ENCODE results near the gene RTEL1.
"Not testable (repeated sequence)": the region's sequence is repeated elsewhere in the genome, so short reads cannot be mapped to it uniquely, and the experiment has no call there.

RTEL1 gene

GRCh38 chr20:63648190-63648589 is 9.9 kb upstream of the RTEL1 start:
- Histone ChIP-seq H3K9me2 (replicated peaks; ENCODE audit: insufficient read depth, low read length) (no peaks in the 10 kb centered on the region), H3K9me3 (replicated peaks; ENCODE audit: insufficient read depth, low read length) (no peaks in the 10 kb centered on the region), H3K27ac (ENCODE audit: low read length) (no peak overlapping the region), H3K36me3 (replicated peaks; ENCODE audit: insufficient read depth, low read length) (no peaks in the 10 kb centered on the region), H4K20me1 (ENCODE audit: insufficient read depth, low read length) (no peaks in the 10 kb centered on the region), H3F3A (ENCODE audit: insufficient read depth, low read length) (no peaks in the 10 kb centered on the region), H3K79me2 (ENCODE audit: low read length) (no peaks in the 10 kb centered on the region), H2AFZ (ENCODE audit: low read length) (no peak overlapping the region), H3K4me1 (ENCODE audit: low read length) (no peaks in the 10 kb centered on the region), H3K27me3 (replicated peaks; ENCODE audit: insufficient read depth, low read length) (peaks cover 40% of the 10 kb centered on the region), H3K4me2 (ENCODE audit: low read depth, low read length) (no peak overlapping the region), H3K9ac (ENCODE audit: low read length) (no peak overlapping the region), H3K4me3 (ENCODE audit: low read length) (no peak overlapping the region)
- TF ChIP-seq CTCF (IDR thresholded peaks at IDR 0.05; ENCODE audit: low read length) (no peak), EZH2phosphoT487 (IDR thresholded peaks at IDR 0.05; ENCODE audit: low read length) (no peak), EZH2 (optimal IDR thresholded peaks at IDR 0.05; ENCODE audit: low read depth, low read length) (no peak)
- no peak for DNase-seq

- Histone ChIP-seq H3K79me2 (ENCODE audit: low read length) (no peaks in the 10 kb centered on the region), H4K20me1 (ENCODE audit: insufficient read depth, low read length) (no peaks in the 10 kb centered on the region), H3F3A (ENCODE audit: insufficient read depth, low read length) (no peaks in the 10 kb centered on the region), H2AFZ (ENCODE audit: low read length) (no peak overlapping the region), H3K4me1 (ENCODE audit: low read length) (no peaks in the 10 kb centered on the region), H3K4me2 (ENCODE audit: low read depth, low read length) (no peak overlapping the region), H3K36me3 (replicated peaks; ENCODE audit: insufficient read depth, low read length) (no peaks in the 10 kb centered on the region), H3K9me3 (replicated peaks; ENCODE audit: insufficient read depth, low read length) (no peaks in the 10 kb centered on the region), H3K9me2 (replicated peaks; ENCODE audit: insufficient read depth, low read length) (no peaks in the 10 kb centered on the region), H3K4me3 (ENCODE audit: low read length) (no peak overlapping the region), H3K9ac (ENCODE audit: low read length) (no peak overlapping the region), H3K27ac (ENCODE audit: low read length) (no peak overlapping the region), H3K27me3 (replicated peaks; ENCODE audit: insufficient read depth, low read length) (peaks cover 45% of the 10 kb centered on the region)
- TF ChIP-seq EZH2phosphoT487 (IDR thresholded peaks at IDR 0.05; ENCODE audit: low read length) (no peak), EZH2 (optimal IDR thresholded peaks at IDR 0.05; ENCODE audit: low read depth, low read length) (no peak), CTCF (IDR thresholded peaks at IDR 0.05; ENCODE audit: low read length) (no peak)
- no peak for DNase-seq
Observed at GRCh38 chr20:63648895-63649589, 9.1 kb upstream of the RTEL1 start.

- not testable (repeated sequence) for DNase-seq; H3K9me2 ChIP-seq (replicated peaks; ENCODE audit: insufficient read depth, low read length); H3F3A ChIP-seq (ENCODE audit: insufficient read depth, low read length); H3K9me3 ChIP-seq (replicated peaks; ENCODE audit: insufficient read depth, low read length); H4K20me1 ChIP-seq (ENCODE audit: insufficient read depth, low read length); H2AFZ ChIP-seq (ENCODE audit: low read length); H3K36me3 ChIP-seq (replicated peaks; ENCODE audit: insufficient read depth, low read length); H3K4me2 ChIP-seq (ENCODE audit: low read depth, low read length); H3K4me1 ChIP-seq (ENCODE audit: low read length); H3K4me3 ChIP-seq (ENCODE audit: low read length); H3K9ac ChIP-seq (ENCODE audit: low read length); H3K79me2 ChIP-seq (ENCODE audit: low read length); H3K27ac ChIP-seq (ENCODE audit: low read length)
- peaks cover 60% of the 10 kb centered on the region for H3K27me3 ChIP-seq (replicated peaks; ENCODE audit: insufficient read depth, low read length)
Observed at GRCh38 chr20:63650486-63650885, 7.6 kb upstream of the RTEL1 start.

- Histone ChIP-seq H3K27ac (ENCODE audit: low read length) (no peak overlapping the region), H3K4me3 (ENCODE audit: low read length) (no peak overlapping the region)
Observed at GRCh38 chr20:63651942-63652191, 6.2 kb upstream of the RTEL1 start.

More at GRCh38 chr20:63651942-63652191, 6.2 kb upstream of the RTEL1 start:
- Histone ChIP-seq H3K36me3 (replicated peaks; ENCODE audit: insufficient read depth, low read length) (no peaks in the 10 kb centered on the region), H3K4me1 (ENCODE audit: low read length) (no peaks in the 10 kb centered on the region), H2AFZ (ENCODE audit: low read length) (no peak overlapping the region), H4K20me1 (ENCODE audit: insufficient read depth, low read length) (no peaks in the 10 kb centered on the region), H3K79me2 (ENCODE audit: low read length) (no peaks in the 10 kb centered on the region), H3K9ac (ENCODE audit: low read length) (no peak overlapping the region), H3K27me3 (replicated peaks; ENCODE audit: insufficient read depth, low read length) (peaks cover 57% of the 10 kb centered on the region), H3K9me2 (replicated peaks; ENCODE audit: insufficient read depth, low read length) (no peaks in the 10 kb centered on the region), H3F3A (ENCODE audit: insufficient read depth, low read length) (no peaks in the 10 kb centered on the region), H3K4me2 (ENCODE audit: low read depth, low read length) (no peak overlapping the region), H3K9me3 (replicated peaks; ENCODE audit: insufficient read depth, low read length) (no peaks in the 10 kb centered on the region)
- no peak for TF ChIP-seq EZH2 (optimal IDR thresholded peaks at IDR 0.05; ENCODE audit: low read depth, low read length)
- no peak for TF ChIP-seq CTCF (IDR thresholded peaks at IDR 0.05; ENCODE audit: low read length)
- TF ChIP-seq EZH2phosphoT487 (IDR thresholded peaks at IDR 0.05; ENCODE audit: low read length): no peak
- DNase-seq: no peak

Measured in MM.1S (cell line).